Renal cortex interstitium (tissue), 15 donors: ENCODE results near the gene BLOC1S5. TPM values are rescaled to one million over a fixed set of nuclear protein-coding genes. Genes with fewer than 3 reads are reported as not detected.

ENCODE experiments used
- DNase-seq, 11 donors: peaks; one replicate each; pipeline ENCODE4 v3.0.0-alpha.2; 2013; ENCODE audit warnings: low read depth in 9 of 11, low spot score in 4 of 11; ENCODE audit errors: extremely low read depth in 1 of 11
- long read RNA-seq, 16 experiments: transcript quantifications; one replicate each; lab custom pipeline, GENCODE V29; 2026
- polyA plus RNA-seq, 3 donors: library from polyadenylated mRNA; unstranded; fragments of 120-200 nt; gene quantifications; one replicate each; pipeline ENCODE4 v1.2.1, GENCODE V29; 2013; ENCODE audit not compliant: insufficient read length in 3 of 3

Gene BLOC1S5
- polyA plus RNA-seq, result 10 to 100 TPM; 30.0 to 44.5 (median 30.8) TPM
- long read RNA-seq, donor 1, transcript BLOC1S5-202 (5 exons, 2,684 nt), result major isoform, 7 of 7 reads
- long read RNA-seq, donor 1, partial matches to known transcripts, result 0 of 7 reads
- long read RNA-seq, donor 1, other reads (novel, unspliced or antisense), result 0 of 7 reads
- long read RNA-seq, donor 2, transcript BLOC1S5-202 (5 exons, 2,684 nt), result major isoform, 6 of 7 reads
- long read RNA-seq, donor 2, partial matches to known transcripts, result 0 of 7 reads
- long read RNA-seq, donor 2, other reads (novel, unspliced or antisense), result 0 of 7 reads
- long read RNA-seq, donor 3, transcript BLOC1S5-202 (5 exons, 2,684 nt), result major isoform, 12 of 15 reads
- long read RNA-seq, donor 3, partial matches to known transcripts, result 0 of 15 reads
- long read RNA-seq, donor 3, other reads (novel, unspliced or antisense), result 0 of 15 reads
- long read RNA-seq, donor 4, transcript BLOC1S5-202 (5 exons, 2,684 nt), result major isoform, 7 of 9 reads
- long read RNA-seq, donor 4, partial matches to known transcripts, result 0 of 9 reads
- long read RNA-seq, donor 4, other reads (novel, unspliced or antisense), result 0 of 9 reads
- long read RNA-seq, donor 5, result 0 reads
- long read RNA-seq, donor 6, transcript BLOC1S5-202 (5 exons, 2,684 nt), result major isoform, 11 of 15 reads
- long read RNA-seq, donor 6, partial matches to known transcripts, result 0 of 15 reads
- long read RNA-seq, donor 6, other reads (novel, unspliced or antisense), result 0 of 15 reads
- long read RNA-seq, donor 7, transcript BLOC1S5-202 (5 exons, 2,684 nt), result major isoform, 13 of 16 reads
- long read RNA-seq, donor 7, partial matches to known transcripts, result 0 of 16 reads
- long read RNA-seq, donor 7, other reads (novel, unspliced or antisense), result 0 of 16 reads
- long read RNA-seq, donor 8, result 0 reads
- long read RNA-seq, donor 9, transcript BLOC1S5-202 (5 exons, 2,684 nt), result major isoform, 17 of 17 reads
- long read RNA-seq, donor 9, partial matches to known transcripts, result 0 of 17 reads
- long read RNA-seq, donor 9, other reads (novel, unspliced or antisense), result 0 of 17 reads
- long read RNA-seq, donor 10, transcript BLOC1S5-202 (5 exons, 2,684 nt), result major isoform, 9 of 11 reads
- long read RNA-seq, donor 10, partial matches to known transcripts, result 0 of 11 reads
- long read RNA-seq, donor 10, other reads (novel, unspliced or antisense), result 0 of 11 reads
- long read RNA-seq, donor 11, transcript BLOC1S5-202 (5 exons, 2,684 nt), result major isoform, 7 of 9 reads
- long read RNA-seq, donor 11, partial matches to known transcripts, result 0 of 9 reads
- long read RNA-seq, donor 11, other reads (novel, unspliced or antisense), result 0 of 9 reads
- long read RNA-seq, donor 12, transcript BLOC1S5-202 (5 exons, 2,684 nt), result major isoform, 5 of 5 reads
- long read RNA-seq, donor 12, partial matches to known transcripts, result 0 of 5 reads
- long read RNA-seq, donor 12, other reads (novel, unspliced or antisense), result 0 of 5 reads
- long read RNA-seq, donor 13, result 0 reads
- long read RNA-seq, donor 14, transcript BLOC1S5-202 (5 exons, 2,684 nt), result major isoform, 8 of 13 reads
- long read RNA-seq, donor 14, partial matches to known transcripts, result 0 of 13 reads
- long read RNA-seq, donor 14, other reads (novel, unspliced or antisense), result 0 of 13 reads
- long read RNA-seq, donor 15, transcript BLOC1S5-202 (5 exons, 2,684 nt), result major isoform, 6 of 7 reads
- long read RNA-seq, donor 15, partial matches to known transcripts, result 0 of 7 reads
- long read RNA-seq, donor 15, other reads (novel, unspliced or antisense), result 0 of 7 reads
- long read RNA-seq, donor 16, transcript BLOC1S5-202 (5 exons, 2,684 nt), result major isoform, 29 of 35 reads
- long read RNA-seq, donor 16, partial matches to known transcripts, result 0 of 35 reads
- long read RNA-seq, donor 16, other reads (novel, unspliced or antisense), result 0 of 35 reads

GRCh38 chr6:8063761-8064637 lies at the start of gene BLOC1S5:
TSS of gene BLOC1S5 (minus strand) at chr6:8064389. CDS start at chr6:8064376, 13 bp downstream.
- peak; percentile 89 to 98 (median 97) for DNase-seq

- no peak for DNase-seq
These were observed 49.0 kb upstream of the BLOC1S5 start for GRCh38 chr6:8113131-8113654.

GRCh38 chr6:8110725-8111124 lies 46.5 kb upstream of the BLOC1S5 start:
- no peak for DNase-seq

GRCh38 chr6:8110117-8110721 lies 46.0 kb upstream of the BLOC1S5 start:
- no peak for DNase-seq

- DNase-seq, result no peak
These were observed 44.8 kb upstream of the BLOC1S5 start for GRCh38 chr6:8108759-8109539.

GRCh38 chr6:8108031-8108660 lies 44.0 kb upstream of the BLOC1S5 start:
- no peak for DNase-seq

- DNase-seq, result no peak
These were observed 41.6 kb upstream of the BLOC1S5 start for GRCh38 chr6:8105791-8106190.

GRCh38 chr6:8103726-8104125 lies 39.5 kb upstream of the BLOC1S5 start:
- no peak for DNase-seq

- peak; percentile 85 to 93 (median 91) for DNase-seq
These were observed 38.2 kb upstream of the BLOC1S5 start, which contains the start of gene EEF1E1 for GRCh38 chr6:8102122-8102958. TSS of gene EEF1E1 (minus strand) at chr6:8102548. CDS start at chr6:8102521, 27 bp downstream.

- no peak for DNase-seq
These were observed 36.1 kb upstream of the BLOC1S5 start for GRCh38 chr6:8100159-8100854.

- DNase-seq, result no peak
These were observed 26.5 kb upstream of the BLOC1S5 start for GRCh38 chr6:8090650-8091049.

- DNase-seq, result no peak
These were observed 24.7 kb upstream of the BLOC1S5 start for GRCh38 chr6:8088886-8089285.

GRCh38 chr6:8087870-8088754 lies 23.9 kb upstream of the BLOC1S5 start:
- no peak for DNase-seq
